ENCODE results near the gene DDIT4.
"Not testable (repeated sequence)": the region's sequence is repeated elsewhere in the genome, so short reads cannot be mapped to it uniquely, and the experiment has no call there.

DNA sequence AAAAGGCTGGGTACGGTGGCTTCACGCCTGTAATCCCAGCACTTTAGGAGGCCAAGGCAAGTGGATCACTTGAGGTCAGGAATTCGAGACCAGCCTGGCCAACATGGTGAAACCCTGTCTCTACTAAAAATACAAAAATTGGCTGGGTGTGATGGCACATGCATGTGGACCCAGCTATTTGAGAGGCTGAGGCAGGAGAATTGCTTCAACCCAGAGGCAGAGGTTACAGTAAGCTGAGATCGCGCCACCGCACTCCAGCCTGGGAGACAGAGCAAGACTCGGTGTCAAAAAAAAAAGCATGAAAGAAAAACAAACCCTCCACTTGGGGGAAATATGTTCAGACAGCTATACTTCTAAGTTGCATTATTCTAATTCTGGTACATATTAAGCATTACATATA is 5.9 kb downstream of the DDIT4 start:
- TF ChIP-seq, protein P1, sequence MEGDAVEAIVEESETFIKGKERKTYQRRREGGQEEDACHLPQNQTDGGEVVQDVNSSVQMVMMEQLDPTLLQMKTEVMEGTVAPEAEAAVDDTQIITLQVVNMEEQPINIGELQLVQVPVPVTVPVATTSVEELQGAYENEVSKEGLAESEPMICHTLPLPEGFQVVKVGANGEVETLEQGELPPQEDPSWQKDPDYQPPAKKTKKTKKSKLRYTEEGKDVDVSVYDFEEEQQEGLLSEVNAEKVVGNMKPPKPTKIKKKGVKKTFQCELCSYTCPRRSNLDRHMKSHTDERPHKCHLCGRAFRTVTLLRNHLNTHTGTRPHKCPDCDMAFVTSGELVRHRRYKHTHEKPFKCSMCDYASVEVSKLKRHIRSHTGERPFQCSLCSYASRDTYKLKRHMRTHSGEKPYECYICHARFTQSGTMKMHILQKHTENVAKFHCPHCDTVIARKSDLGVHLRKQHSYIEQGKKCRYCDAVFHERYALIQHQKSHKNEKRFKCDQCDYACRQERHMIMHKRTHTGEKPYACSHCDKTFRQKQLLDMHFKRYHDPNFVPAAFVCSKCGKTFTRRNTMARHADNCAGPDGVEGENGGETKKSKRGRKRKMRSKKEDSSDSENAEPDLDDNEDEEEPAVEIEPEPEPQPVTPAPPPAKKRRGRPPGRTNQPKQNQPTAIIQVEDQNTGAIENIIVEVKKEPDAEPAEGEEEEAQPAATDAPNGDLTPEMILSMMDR (IDR thresholded peaks at IDR 0.05; ENCODE audit: insufficient read depth, low read length) = not testable (repeated sequence)
- TF ChIP-seq GABPA (IDR thresholded peaks at IDR 0.05; ENCODE audit: low read depth) = not testable (repeated sequence)

Measured in HL-60 (cell line).